ENCODE measurements around the gene PDZD4.

The PDZD4 gene

DNA sequence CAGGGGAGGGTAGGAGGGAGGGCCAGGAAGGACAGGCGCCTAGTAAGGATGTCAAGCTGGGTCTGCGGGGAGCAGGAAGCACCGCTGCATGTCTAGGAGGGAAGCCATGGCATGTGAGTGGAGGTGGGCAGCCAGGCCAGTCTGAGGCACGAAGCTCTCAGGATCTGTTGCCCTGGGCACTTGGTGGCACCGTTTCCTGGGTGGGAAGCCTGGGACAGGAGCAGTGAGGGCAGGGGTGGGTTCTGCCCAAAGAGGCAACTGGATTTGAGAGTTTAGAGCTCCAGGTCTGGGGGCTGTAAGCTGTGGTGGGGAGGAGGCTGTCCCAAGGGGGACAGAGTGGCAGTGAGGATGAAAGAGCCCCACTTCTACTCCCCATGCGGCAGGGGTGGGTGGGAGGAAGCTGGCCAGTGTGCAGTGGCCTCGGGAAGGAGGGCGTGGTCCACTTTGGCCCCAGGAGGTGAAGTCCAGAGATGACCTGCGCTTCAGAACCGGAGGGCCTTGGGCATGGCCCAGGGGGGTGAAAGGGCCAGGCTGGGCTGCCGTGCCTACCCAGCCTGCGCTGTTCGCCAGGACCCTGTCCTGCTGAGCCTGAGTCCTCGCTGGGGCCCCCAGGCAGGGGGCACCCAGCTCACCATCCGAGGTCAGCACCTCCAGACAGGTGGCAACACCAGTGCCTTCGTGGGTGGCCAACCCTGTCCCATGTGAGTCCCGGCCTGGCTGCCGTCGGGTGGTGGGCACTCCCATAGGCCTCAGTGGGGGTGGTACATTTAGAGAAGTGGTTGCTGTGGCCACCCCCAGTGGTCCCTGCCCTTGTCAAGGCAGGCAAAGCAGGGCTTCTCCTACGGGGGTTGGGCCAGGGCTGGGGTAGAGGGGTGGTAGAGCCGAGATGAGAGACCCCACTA, 57.8 kb downstream of the PDZD4 start:
- FAIRE-seq = no peak
- TF ChIP-seq TAF1 (IDR thresholded peaks at IDR 0.05; ENCODE audit: borderline replicate concordance, low read depth, low read length) = no peak
- TF ChIP-seq POLR2A (IDR thresholded peaks at IDR 0.05; ENCODE audit: low read depth, low read length) = no peak
- no peak for TF ChIP-seq POLR2AphosphoS5 (IDR thresholded peaks at IDR 0.05; ENCODE audit: low read depth, low read length)
- peak; percentile 25 for DNase-seq (ENCODE audit: insufficient read length)

DNA sequence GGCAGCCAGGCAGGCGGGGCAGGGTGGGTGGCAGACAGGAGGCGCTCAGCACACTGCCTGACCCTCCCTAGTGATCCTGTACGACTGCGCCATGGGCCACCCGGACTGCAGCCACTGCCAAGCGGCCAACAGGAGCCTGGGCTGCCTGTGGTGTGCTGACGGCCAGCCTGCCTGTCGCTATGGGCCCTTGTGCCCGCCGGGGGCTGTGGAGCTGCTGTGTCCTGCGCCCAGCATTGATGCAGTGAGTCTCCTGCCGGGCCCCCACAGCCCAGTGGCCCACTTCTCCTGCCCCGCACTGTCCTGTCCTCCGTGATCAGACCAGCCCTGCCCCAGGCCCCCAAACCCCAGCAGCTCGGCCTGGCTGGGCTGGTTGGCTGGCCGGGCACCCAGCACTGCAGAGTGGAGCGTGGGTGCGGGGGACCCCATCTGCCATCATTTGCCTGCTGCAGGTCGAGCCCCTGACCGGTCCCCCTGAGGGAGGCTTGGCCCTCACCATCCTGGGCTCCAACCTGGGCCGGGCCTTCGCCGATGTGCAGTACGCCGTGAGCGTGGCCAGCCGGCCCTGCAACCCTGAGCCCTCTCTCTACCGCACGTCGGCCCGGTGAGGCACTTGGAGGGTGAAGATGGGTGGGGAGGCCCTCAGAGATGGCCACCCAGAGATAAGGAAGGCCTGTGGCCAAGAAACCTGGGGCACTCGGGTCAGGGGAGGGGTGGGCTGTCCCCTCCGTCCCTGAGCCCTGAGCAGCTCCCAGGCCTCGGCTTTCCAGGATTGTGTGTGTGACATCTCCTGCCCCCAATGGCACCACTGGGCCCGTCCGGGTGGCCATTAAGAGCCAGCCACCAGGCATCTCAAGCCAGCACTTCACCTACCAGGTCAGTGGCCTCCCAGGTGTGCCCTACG, 58.7 kb downstream of the PDZD4 start:
- TF ChIP-seq POLR2AphosphoS5 (IDR thresholded peaks at IDR 0.05; ENCODE audit: low read depth, low read length) (no peak), TAF1 (IDR thresholded peaks at IDR 0.05; ENCODE audit: borderline replicate concordance, low read depth, low read length) (no peak), POLR2A (IDR thresholded peaks at IDR 0.05; ENCODE audit: low read depth, low read length) (no peak)
- peak; percentile 25 for DNase-seq (ENCODE audit: insufficient read length)
- no peak for FAIRE-seq

DNA sequence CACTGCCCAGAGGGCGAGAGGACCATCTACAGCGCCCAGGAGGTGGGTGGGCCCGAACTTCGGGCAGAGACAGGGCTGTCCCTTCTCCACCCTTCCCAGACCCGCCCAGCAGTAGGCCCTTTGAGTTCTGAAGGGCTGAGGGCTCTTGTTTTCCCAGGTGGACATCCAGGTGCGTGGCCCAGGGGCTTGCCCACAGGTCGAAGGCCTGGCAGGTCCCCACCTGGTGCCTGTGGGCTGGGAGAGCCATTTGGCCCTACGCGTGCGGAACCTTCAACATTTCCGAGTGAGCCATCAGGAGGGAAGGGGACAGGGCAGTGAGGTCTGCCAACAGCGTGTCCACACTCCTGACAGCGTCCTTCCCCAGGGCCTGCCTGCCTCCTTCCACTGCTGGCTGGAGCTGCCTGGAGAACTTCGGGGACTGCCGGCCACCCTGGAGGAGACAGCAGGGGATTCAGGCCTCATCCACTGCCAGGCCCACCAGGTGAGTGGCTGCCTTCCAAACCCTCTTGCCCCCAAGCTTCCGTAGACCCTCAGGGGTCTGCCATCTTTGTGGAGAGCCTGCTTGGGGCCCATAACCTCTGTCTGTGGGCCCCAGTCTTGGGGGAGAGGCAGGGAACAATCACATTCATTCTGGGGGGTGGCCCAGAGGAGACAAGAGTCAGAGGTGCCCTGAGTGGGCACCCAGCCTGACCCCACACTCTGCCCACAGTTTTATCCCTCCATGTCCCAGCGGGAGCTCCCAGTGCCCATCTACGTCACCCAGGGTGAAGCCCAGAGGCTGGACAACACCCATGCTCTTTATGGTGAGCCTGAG, 59.5 kb downstream of the PDZD4 start:
- no peak for TF ChIP-seq POLR2AphosphoS5 (IDR thresholded peaks at IDR 0.05; ENCODE audit: low read depth, low read length)
- no peak for TF ChIP-seq POLR2A (IDR thresholded peaks at IDR 0.05; ENCODE audit: low read depth, low read length)
- peak; percentile 25 for DNase-seq (ENCODE audit: insufficient read length)
- FAIRE-seq = no peak

GRCh38 chrX:153769865-153770600, 60.3 kb downstream of the PDZD4 start:
- DNase-seq (ENCODE audit: insufficient read length) = peak; percentile 23
- FAIRE-seq = no peak
- TF ChIP-seq TAF1 (IDR thresholded peaks at IDR 0.05; ENCODE audit: borderline replicate concordance, low read depth, low read length) (no peak), POLR2AphosphoS5 (IDR thresholded peaks at IDR 0.05; ENCODE audit: low read depth, low read length) (no peak), POLR2A (IDR thresholded peaks at IDR 0.05; ENCODE audit: low read depth, low read length) (no peak)

DNA sequence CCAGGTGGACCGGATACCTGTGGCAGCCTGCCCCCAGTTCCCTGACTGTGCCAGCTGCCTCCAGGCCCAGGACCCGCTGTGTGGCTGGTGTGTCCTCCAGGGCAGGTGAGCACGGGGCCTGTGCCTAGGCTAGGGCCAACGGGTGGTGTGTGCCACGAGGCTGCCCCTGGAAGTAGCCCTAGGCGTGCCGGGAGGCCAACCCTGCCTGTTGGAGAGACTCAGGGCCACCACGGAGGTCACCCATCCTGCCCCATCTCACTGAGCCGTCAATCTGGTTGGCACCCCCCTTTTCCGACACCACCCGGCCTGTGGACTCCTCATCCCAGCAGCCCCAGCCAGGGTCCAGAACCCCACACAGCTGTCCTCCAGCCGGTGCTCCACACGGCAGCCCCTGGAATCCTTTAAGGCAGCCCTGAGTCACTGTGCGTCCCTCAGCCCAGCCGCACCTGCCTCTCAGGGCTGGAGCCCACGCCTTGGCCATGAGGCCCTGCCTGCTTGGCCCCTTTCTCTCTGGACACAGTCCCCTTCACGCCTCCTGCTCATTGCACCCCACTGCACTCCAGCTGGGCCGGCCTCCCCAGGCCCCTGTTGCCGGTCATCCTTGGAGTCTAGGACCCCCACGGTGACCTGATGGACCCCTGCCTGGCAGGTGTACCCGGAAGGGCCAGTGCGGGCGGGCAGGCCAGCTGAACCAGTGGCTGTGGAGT, 61.0 kb downstream of the PDZD4 start:
- no peak for FAIRE-seq
- DNase-seq (ENCODE audit: insufficient read length) = peak; percentile 23
- TF ChIP-seq TAF1 (IDR thresholded peaks at IDR 0.05; ENCODE audit: borderline replicate concordance, low read depth, low read length) (no peak), POLR2AphosphoS5 (IDR thresholded peaks at IDR 0.05; ENCODE audit: low read depth, low read length) (no peak), POLR2A (IDR thresholded peaks at IDR 0.05; ENCODE audit: low read depth, low read length) (no peak)

- peak; percentile 23 for DNase-seq (ENCODE audit: insufficient read length)
- FAIRE-seq = no peak
- TF ChIP-seq POLR2AphosphoS5 (IDR thresholded peaks at IDR 0.05; ENCODE audit: low read depth, low read length) = no peak
- no peak for TF ChIP-seq POLR2A (IDR thresholded peaks at IDR 0.05; ENCODE audit: low read depth, low read length)
- no peak for TF ChIP-seq TAF1 (IDR thresholded peaks at IDR 0.05; ENCODE audit: borderline replicate concordance, low read depth, low read length)
Observed at GRCh38 chrX:153768311-153769157, 61.8 kb downstream of the PDZD4 start.

GRCh38 chrX:153767674-153768055, 62.7 kb downstream of the PDZD4 start:
- FAIRE-seq (no peak), DNase-seq (ENCODE audit: insufficient read length) (no peak)

DNA sequence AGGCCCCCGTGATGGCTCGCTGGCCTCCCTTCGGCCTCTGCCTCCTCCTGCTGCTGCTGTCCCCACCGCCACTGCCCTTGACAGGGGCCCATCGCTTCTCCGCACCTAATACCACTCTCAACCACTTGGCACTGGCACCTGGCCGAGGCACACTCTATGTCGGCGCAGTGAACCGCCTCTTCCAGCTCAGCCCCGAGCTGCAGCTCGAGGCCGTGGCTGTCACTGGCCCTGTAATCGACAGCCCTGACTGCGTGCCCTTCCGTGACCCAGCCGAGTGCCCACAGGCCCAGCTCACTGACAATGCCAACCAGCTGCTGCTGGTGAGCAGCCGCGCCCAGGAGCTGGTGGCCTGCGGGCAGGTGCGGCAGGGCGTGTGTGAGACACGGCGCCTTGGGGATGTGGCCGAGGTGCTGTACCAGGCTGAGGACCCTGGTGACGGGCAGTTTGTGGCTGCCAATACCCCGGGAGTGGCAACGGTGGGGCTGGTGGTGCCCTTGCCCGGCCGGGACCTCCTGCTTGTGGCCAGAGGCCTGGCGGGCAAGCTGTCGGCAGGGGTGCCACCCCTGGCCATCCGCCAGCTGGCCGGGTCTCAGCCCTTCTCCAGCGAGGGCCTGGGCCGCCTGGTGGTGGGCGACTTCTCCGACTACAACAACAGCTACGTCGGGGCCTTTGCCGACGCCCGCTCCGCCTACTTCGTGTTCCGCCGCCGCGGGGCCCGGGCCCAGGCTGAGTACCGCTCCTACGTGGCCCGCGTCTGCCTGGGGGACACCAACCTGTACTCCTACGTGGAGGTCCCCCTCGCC, 63.3 kb downstream of the PDZD4 start:
- DNase-seq (ENCODE audit: insufficient read length) (peak; percentile 14), FAIRE-seq (no peak)
- TF ChIP-seq TAF1 (IDR thresholded peaks at IDR 0.05; ENCODE audit: borderline replicate concordance, low read depth, low read length) = no peak
- no peak for TF ChIP-seq POLR2A (IDR thresholded peaks at IDR 0.05; ENCODE audit: low read depth, low read length)
- no peak for TF ChIP-seq POLR2AphosphoS5 (IDR thresholded peaks at IDR 0.05; ENCODE audit: low read depth, low read length)

More at GRCh38 chrX:153767674-153768055, 62.7 kb downstream of the PDZD4 start:
- TF ChIP-seq TAF1 (IDR thresholded peaks at IDR 0.05; ENCODE audit: borderline replicate concordance, low read depth, low read length) = no peak
- TF ChIP-seq POLR2AphosphoS5 (IDR thresholded peaks at IDR 0.05; ENCODE audit: low read depth, low read length) = no peak
- no peak for TF ChIP-seq POLR2A (IDR thresholded peaks at IDR 0.05; ENCODE audit: low read depth, low read length)

Measured in GM12892 (cell line).